Skin of body (tissue), 2 donors: Measurements from ENCODE around the gene FGF18. TPM values are rescaled to one million over a fixed set of nuclear protein-coding genes. Genes with fewer than 3 reads are reported as not detected.

Experiments
- DNase-seq: peaks from one replicate; lab custom pipeline; 2025; lab: John Stamatoyannopoulos, UW
- total RNA-seq: library from RNA; depleted of rRNA; stranded (reverse); fragments of >200 nt; gene quantifications from one replicate; pipeline ENCODE4 v1.2.3, GENCODE V29; 2014

FGF18 gene
- total RNA-seq, 1 donor from 2014 or later = 5.5 TPM

DNA sequence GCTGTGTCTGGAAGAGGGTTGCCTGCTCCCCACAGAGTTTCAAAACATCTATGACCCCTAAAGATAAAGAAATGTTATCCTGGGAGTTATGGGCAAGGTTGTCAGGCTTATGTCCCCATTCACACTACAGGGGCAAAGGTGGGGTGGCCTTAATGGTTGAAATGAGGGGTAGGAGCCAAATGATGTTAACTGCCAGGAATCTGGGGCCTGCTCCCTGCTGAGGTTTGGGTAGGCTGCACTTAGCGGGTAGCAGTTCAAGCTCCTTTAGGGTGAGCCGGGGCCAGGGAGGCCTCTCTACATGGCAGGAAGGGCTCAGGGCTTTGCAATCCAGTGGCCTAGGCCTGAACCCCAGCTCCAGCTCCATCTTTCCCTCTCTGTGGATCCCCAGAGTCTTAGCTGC lies 3.0 kb downstream of the FGF18 start:
- DNase-seq = no peak

DNA sequence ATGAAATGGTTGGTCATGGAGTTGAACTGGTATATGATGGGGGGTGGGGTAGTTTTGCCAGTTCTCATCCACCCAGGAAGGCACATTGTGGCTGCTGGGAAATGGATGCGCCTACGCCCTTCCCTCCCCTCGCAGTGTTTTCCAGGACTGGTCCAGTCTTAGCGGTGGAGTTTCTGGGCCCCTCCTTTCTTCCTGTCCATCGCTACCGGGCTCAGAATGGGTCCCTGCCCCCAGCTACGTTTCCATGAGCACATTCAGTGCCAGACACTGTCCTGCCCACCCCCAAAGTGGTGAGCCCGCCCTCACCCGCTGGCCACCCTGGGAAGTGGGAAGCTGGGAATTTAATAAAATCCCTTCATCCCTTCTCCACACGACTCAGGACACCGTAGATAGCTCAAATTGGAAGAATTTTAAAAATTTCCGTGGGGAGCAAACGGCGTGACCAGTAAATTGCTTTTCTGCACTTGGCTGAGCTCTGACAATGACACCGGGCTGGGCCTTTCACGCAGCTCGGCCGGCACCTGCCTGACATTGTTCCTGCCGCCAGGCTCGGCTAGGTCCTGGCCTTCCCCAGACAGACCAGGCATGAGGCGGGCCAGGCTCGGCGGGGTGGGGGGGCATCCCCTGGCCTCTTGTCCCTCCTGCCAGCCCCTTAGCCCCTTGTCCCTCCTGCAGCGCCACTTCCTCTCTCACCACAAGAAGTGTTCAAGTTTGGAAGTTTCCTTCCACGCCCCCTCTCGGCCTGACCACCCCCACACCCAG lies 3.6 kb downstream of the FGF18 start:
- DNase-seq = no peak

GRCh38 chr5:171424726-171425125 lies 5.3 kb downstream of the FGF18 start:
- no peak for DNase-seq

DNA sequence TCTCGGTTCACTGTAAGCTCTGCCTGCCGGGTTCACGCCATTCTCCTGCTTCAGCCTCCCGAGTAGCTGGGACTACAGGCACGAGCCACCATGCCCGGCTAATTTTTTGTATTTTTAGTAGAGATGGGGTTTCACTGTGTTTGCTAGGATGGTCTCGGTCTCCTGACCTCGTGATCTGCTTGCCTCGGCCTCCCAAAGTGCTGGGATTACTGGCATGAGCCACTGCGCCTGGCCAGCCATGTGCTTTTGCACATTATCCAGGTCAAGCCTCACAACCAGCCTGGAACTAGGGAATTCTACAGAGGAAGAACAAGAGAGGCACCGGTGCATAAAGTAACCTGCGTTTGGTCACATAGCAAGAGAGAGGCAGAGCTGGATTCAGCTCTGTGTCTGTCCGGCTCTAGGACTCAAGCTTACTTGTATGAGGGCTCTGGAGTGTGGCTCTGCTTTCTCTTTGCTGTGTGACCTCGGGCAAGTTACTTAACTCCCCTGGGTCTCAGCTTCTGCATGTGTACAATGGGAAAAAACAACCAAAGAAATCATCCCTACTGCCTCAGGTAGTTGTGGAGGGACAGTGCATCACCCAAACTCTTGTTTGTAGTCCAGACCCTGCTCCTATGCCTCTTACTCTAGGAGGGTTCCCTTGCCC lies 6.3 kb downstream of the FGF18 start:
- no peak for DNase-seq

DNA sequence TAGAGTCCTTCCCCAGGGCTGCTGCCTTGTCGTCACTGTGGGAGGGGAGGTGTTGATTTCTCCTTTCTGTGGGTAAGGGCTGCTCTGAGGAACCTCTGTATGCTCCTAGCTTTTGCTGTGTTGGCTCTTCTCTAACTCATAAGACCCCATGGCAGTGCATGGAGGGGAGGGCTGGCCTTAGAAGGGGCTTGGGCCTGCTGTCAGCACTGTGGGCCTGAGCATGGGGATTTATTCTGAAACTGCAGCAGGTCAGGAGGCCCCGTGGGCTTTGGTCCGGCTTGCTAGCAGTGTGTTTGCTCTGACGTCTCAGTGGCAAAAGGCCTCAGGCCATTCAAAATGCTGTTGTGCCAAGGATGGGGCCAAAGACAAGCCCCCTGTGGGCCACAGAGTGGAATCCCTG lies 6.8 kb downstream of the FGF18 start:
- no peak for DNase-seq

DNA sequence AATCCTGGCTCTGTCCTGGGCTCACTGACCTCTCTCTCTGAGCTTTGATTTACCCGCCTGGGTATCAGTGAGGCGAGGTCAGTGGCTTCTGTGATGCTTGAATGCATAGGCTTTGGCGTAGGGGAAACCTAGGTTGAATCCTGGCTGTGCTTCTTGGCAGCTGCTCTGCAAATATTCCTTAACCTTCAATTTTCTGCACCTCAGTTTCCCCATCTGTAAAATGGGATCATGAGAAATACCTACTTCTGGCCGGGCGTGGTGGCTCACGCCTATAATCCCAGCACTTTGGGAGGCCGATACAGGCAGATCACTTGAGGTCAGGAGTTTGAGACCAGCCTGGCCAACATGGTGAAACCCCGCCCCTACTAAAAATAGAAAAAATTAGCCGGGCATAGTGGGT lies 7.2 kb downstream of the FGF18 start:
- no peak for DNase-seq

- no peak for DNase-seq
Observed at GRCh38 chr5:171427318-171428167, 8.1 kb downstream of the FGF18 start.

DNA sequence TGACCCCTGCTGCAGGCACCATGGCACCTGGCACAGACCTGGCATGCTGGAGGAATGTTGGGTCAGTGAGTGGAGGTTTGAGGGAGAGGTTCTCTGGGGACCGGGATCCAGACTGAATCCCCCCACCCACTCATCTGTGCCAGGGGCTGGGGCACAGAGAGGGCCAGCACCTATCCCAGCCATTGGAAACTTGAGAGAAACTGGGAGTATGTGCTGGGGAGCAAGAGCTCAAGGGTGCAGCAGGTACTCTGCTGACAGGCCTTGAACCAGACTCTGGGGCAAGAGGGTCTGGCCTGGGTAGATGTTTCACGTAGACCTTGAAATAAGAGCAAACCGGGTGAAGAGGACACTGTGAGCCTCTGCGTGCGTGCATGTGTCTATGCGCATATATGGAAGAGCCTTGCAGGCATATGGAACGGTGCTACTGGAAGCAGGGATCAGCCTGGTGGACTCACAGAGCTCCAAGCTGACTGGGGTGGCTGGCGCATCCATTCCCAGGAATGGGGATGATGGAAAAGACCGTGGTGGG lies 8.8 kb downstream of the FGF18 start:
- no peak for DNase-seq

- no peak for DNase-seq
Observed at GRCh38 chr5:171428809-171429542, 9.5 kb downstream of the FGF18 start.

DNA sequence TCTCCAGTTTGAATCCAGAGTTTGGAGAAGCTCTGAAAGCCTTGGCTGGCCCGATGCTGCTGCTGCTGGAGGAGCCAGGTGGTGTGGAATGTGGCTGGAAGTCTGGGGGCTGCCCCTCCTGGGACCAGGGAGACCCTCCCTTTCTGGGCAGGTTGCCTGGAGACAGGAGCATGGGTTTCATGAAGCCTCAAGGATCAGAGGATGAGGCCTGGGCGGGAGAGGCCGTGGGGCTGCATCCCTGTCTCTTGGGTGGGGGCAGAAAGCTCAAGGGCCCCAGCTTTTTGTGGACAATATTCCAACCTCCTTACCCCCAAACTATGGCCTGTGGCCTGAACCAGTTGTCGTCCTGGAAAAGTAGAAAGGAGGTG lies 10.1 kb downstream of the FGF18 start:
- no peak for DNase-seq

DNA sequence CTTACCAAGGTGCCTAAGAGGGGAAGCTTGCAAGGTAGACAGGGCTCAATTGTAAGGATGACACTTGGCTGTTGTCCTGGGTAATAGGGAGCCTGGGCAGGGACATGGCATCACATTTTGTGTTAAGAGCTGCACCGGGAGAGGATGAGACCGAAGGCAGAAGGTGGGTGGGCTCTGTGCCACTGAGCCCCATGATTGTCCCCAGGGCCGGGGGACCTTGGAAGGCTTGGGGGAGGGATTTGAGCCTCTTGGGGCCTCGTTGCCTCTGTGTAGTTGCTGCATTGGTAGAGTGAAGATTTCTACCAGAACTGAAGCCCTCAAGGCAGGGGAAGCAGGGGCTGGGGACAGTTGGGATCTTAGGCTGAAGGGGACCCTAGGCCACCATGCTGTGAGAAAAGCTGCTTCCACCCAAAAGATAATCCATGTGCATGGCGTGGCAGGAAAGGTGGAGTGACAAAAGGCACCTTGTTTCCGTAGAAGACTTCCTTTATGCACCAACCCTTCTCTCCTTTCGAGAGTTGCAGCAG lies 11.9 kb downstream of the FGF18 start:
- DNase-seq = no peak

- no peak for DNase-seq
Observed at GRCh38 chr5:171432076-171432475, 12.6 kb downstream of the FGF18 start.

DNA sequence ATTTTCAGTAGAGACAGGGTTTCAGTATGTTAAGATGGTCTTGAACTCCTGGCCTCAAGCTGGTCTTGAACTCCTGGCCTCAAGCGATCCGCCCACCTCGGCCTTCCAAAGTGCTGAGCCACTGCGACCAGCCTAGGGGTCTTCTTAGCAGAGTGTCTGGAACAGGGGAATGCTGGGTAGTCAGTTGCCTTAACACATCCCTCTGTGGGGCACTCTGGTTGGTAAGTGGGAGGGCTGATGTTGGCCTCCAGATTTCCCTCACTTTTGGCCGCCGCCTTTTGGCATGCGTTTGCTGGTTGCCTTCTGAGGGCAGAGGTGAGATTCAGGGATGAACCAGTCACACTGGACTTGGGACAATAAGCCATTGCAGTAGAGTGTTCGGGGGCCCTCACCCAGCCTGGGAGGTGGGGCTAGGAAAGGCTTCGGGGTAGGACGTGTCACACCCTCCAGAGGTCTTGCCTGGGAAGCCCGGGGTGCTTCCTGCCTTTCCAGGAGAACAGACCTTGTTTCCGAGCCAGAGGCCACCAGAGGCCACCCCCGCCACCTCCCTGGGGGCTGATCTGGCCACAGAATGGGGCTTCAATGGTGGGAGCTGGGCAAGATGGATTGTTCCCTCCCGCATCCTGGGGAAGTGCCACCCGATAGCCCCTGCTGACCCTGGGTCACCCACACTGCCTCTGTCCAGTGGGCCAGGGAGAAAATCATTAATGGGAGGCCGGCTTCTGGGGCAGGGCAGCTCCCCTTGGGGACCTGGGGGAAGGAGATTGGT lies 13.3 kb downstream of the FGF18 start:
- DNase-seq = no peak

DNA sequence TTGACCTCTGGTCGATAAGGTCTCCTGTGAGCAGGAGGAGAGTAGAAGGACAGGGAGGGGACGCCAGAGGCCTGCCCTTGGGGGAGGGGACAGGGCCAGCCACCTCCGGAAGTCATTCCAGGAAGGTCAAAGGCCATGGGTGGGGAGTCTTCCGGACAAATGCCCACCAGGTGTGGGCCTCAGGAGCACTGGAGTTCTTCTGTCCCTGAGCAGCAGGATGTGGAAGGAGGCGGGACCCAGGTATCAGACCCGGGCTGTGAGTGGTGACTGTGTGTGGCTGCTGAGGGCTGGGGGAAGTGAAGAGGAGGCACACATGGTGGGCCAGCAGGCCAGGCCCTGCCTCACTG lies 13.9 kb downstream of the FGF18 start:
- DNase-seq = no peak

GRCh38 chr5:171433982-171434676 lies 14.7 kb downstream of the FGF18 start:
- DNase-seq = no peak

DNA sequence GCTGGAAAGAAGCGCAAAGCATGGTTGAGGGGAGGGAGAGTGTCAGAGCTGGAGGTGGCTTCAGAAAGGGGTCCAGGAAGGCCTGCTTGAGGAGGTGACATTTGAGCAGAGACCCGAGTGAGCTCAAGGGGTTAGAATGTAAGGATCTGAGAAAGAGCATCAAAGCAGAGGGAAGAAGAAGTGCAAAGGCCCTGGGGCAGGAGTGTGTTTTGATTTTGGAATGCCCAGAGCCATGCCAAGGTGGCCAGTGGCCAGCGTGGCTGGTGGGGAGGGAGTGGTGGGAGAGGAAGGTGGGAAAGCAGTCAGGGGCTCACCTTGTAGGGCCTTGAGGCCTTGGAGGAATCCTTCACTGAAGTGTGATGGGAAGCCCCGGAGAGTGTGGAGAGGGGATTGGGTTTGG lies 15.4 kb downstream of the FGF18 start:
- DNase-seq = no peak

GRCh38 chr5:171435908-171436307 lies 16.5 kb downstream of the FGF18 start:
- DNase-seq = no peak

DNA sequence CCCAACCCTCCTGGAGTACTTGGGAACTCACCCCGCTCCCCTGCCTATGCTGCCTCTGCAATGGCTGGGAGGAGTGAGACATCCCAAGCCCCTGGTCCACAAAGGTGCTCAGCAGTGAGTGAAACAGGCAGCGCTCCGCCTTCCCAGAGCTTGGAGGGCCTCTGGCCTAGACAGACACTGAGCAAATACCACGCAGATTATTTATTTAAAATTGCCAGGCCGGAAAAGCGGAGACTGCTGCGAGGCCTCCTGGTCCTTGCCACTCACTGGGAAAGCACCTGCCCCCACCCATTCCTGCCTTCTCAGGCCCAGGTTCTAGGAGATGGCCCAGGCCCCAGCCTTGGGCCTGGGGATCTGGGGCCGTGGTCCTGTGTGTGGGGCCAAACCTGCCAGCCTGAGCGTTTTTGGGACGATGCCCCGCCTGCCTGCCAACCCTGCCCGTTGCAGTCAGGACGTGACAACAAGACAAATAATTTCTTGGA lies 17.4 kb downstream of the FGF18 start:
- no peak for DNase-seq

- DNase-seq = no peak
Observed at GRCh38 chr5:171437286-171437821, 17.9 kb downstream of the FGF18 start.
